GM18507 (cell line): ENCODE data around the gene NUCB1.
A peak's percentile ranks its signal among the peaks of the same experiment; 100 is the strongest.

ENCODE experiments used
- DNase-seq: peaks from one replicate; pipeline ENCODE4 v3.0.0; 2011; ENCODE audit warnings: low read depth; ENCODE audit not compliant: insufficient read length; ENCODE audit errors: extremely low spot score
- FAIRE-seq: peaks from 2 replicates; lab custom pipeline; 2011; peaks lifted over from hg19 to GRCh38; lab: Jason Lieb, UNC

NUCB1 gene

DNA sequence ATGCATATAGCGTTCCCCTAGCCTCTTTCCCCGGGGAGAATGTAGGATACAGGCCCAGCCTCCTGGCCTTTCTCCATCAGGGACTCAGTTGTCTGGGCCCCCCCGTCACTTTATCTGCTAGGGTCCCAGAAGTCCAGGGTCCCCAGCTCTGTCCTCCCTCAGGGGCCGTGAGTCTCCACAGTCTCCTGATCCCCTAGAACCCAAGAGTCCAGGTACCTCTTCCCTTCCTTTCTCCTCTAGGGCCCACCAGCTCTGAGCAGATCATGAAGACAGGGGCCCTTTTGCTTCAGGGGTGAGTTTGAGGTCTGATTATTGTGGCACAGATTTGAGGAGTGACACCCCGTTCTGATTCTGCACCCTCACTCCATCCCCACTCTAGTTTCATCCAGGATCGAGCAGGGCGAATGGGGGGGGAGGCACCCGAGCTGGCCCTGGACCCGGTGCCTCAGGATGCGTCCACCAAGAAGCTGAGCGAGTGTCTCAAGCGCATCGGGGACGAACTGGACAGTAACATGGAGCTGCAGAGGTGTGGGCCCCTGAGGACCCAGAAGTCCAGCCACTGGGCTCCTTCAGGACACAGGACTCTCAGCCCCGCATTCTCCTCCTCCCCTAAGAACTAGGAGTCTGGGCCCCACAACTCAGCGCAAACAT lies 55.3 kb downstream of the NUCB1 start:
- FAIRE-seq (no peak), DNase-seq (no peak)

DNA sequence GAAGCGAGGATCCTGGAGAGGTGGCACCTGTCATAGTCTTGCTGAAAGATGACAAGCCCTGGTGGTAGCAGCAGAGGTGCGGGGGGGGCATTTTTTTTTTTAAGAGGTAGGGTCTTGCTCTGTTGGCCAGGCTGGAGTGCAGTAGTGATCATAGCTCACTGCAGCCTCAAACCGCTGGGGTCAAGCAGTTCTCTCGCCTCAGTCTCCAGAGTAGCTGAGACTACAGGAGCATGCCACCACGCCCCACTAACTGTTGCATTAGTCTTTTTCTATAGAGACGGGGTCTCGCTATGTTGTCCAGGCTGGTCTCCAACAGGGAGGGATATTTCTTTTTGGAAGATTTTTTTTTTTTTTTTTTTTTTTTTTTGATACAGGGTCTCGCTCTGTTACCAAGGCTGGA lies 57.9 kb downstream of the NUCB1 start:
- no peak for DNase-seq
- no peak for FAIRE-seq

DNA sequence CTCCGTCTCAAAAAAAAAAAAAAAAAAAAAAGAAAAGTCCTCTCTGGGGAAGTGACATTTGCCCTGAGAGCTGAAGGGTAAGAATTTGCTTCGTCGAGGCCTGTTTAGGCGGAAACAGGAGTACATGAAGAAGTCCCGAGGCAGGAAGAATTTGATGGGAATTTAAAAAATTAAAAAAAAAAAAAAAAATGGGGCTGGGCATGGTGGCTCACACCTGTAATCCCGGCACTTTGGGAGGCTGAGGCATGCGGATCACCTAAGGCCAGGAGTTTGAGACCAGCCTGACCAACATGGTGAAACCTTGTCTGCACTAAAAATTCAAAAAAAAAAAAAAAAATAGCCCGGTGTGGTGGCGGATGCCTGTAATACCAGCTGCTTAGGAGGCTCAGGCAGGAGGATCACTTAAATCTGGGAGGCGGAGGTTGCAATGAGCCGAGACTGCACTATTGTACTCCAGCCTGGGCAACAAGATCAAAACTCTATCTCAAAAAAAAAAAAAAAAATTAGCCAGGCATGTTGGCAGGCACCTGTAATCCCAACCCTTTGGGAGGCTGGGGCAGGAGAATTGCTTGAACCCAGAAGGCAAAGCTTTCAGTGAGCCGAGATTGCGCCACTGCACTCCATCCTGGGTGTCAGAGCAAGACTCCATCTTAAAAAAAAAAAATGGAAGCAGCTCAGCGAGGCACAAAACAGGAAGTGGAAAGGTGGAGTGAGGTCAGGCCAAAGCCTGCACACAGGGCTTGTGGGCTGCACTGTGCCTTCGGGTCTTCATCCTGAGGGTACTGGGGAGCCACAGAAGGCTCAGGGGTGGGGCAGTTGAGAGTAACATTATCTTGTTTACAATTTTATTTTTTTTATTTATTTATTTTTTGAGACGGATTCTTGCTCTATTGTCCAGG lies 59.5 kb downstream of the NUCB1 start:
- FAIRE-seq (no peak), DNase-seq (no peak)

DNA sequence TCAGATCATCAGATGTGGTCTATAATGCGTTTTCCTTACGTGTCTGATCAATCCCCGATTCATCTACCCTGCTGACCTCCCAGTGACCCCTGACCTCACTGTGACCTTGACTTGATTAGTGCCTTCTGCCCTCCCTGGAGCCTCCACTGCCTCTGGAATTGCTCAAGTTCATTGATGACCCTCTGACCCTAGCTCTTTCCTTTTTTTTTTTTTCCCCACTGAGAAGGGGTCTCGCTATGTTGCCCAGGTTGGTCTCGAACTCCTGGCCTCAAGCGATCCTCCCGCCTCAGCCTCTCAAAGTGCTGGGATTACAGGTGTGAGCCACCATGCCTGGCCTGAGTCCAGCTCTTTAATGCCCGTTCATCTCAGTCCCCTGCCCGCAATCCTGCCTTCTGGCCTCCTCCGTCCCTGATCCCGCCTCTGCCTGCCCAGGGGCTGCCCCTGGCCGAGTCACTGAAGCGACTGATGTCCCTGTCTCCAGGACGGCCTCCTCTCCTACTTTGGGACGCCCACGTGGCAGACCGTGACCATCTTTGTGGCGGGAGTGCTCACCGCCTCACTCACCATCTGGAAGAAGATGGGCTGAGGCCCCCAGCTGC lies 61.0 kb downstream of the NUCB1 start:
- DNase-seq = no peak
- no peak for FAIRE-seq

DNA sequence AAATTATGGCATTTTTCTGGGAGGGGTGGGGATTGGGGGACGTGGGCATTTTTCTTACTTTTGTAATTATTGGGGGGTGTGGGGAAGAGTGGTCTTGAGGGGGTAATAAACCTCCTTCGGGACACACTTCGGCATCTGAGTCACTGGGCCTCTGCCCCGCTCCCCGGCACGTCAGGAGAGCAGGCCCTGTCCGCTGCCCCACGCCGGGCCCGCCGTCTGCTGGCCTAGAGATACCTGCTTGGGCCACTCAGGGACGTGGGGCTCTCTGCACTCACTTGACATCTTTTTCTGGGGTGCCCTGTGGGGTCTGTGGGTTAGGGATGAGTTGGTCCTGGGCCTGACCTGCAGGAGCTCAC lies 61.5 kb downstream of the NUCB1 start:
- DNase-seq = no peak
- no peak for FAIRE-seq

DNA sequence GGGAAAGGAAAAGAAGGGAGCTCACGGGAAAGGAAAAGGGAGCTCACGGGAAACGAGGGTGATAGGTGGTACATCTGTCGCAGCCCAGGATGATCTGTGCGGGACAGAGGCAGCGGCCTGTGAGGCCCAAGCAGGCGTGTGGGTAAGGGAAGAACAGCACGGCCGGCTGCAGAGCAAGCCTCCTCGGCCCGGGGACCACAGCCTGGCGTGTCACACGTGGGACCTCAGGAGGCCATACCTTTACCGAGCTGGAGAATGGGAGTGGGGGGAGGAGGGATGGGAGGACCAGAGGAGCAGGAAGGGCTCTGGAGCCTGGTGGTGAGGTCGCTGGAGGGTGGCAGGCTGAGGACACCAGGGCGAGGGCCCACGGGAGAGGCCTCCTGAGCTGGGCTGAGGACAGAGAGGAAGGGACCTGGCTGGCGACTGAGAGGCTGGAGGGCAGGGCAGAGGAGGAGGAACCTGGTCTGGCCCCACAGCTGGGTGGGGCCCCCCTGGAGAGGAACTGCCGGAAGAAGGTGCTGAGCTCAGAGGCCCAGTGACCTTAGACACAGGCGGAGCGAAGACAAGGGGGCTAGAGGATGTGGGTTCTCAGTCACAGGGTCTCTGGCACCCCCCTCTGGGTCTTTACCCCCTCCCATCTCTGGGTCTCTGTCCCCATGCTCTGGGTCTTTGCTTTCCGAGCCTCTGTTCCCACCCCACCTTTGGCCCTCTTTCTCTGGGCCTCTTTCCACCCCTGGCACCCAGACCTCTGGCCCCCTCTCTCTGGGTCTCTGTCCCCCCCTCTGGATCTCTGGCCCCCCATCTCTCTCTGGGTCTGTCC lies 62.1 kb downstream of the NUCB1 start:
- peak; percentile 91 for FAIRE-seq
- no peak for DNase-seq

DNA sequence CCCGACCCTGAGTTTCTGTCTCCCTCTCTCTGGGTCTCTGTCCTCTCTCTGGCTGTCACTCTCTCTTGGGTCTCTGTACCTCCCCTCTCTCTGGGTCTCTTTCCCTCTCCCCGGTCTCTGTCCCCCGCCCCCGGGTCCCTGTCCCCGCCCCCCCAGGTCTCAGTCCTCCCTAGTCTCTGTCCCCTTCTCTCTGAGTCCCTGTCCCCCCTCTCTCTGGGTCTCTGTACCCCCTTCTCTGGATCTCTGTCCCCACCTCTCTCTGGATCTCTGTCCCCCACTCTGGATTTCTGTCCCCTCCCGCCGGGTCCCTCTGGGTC lies 62.7 kb downstream of the NUCB1 start:
- no peak for FAIRE-seq
- DNase-seq = no peak

DNA sequence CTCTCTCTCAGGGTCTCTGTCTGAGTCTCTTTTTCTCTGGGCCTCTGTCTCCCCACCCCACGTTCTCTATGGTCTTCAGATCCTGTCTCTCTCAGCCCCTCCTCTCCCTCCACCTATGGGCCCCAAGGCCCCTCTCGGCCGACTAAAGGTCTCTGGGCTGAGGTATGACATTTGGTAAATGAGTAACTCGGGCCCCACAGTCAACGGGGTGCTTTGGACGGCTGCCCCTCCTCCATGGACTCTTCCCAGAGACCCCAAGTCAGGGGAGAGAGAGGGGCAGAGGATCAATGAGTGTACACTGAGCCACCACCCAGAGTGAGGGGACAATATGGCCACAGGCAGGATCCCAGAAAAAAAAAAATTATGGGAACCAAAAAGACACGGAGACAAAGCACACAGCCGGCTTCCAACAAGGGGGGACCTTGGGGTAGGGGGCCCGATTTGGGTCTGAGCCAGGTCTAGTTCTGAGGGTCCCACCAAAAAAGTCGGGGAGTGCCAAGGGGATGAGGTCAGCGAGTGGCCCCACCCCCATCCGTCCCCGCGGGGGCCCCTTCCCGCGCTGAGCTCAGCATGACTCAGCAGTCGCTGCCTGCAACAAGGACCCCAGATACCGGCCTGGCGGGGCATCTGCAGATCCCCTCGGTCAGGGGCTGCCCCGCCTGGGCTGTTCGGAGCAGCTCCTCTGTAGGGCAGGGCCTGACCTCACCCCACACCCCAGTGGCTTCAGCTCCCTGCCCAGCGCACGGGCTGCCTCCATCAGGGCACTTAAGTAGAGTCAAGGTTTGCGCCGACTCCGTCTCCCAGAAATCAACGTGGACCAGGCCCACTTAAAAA lies 63.5 kb downstream of the NUCB1 start:
- no peak for DNase-seq

DNA sequence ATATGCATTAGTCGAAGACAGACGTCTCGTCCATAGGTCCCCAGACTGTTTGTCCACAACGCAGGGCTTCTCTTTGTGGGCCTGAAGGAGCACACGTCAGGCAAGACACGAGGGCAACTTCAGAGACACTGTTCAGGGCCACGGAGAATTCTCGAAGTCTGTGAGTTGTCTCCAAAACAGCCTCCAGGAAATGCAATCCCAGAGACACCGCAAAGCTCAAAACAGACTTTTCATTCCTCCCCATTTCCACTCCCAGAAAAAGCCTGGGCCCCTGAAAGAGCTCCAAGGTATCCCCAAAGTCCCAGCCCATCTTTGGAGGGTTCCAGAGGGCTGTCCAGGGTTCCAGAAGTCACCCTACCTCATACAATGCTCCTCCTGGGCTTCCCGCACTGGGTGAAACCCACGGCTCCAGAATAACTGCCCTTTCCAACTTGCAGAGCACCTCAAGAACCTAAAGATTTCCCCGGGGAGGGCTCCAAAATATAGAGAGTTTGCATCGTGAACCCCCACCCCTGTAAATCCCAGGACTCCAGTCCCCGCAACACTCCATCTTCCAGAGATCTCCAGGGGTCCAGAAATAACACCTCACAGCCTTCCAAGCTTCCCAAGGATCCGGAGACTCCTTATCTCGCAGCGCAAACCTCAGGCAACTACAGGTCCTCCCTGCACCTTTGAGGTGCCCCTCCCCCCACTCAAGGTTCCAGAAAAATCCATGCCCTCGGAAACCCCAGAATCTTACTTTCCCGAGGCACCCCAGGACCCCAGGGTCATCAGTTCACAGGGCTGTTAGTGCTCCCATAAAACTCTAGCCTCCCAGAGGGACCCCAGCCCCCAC lies 64.3 kb downstream of the NUCB1 start:
- DNase-seq (no peak), FAIRE-seq (no peak)

More for the DNA sequence above, 63.5 kb downstream of the NUCB1 start:
- peak; percentile 91 for FAIRE-seq

GRCh38 chr19:48965040-48965805 lies 65.1 kb downstream of the NUCB1 start, which contains the start of gene FTL:
FTL (plus strand) TSS chr19:48965309; CDS start chr19:48965508, 199 bp downstream.
- FAIRE-seq = peak; percentile 97
- DNase-seq = peak; percentile 88

DNA sequence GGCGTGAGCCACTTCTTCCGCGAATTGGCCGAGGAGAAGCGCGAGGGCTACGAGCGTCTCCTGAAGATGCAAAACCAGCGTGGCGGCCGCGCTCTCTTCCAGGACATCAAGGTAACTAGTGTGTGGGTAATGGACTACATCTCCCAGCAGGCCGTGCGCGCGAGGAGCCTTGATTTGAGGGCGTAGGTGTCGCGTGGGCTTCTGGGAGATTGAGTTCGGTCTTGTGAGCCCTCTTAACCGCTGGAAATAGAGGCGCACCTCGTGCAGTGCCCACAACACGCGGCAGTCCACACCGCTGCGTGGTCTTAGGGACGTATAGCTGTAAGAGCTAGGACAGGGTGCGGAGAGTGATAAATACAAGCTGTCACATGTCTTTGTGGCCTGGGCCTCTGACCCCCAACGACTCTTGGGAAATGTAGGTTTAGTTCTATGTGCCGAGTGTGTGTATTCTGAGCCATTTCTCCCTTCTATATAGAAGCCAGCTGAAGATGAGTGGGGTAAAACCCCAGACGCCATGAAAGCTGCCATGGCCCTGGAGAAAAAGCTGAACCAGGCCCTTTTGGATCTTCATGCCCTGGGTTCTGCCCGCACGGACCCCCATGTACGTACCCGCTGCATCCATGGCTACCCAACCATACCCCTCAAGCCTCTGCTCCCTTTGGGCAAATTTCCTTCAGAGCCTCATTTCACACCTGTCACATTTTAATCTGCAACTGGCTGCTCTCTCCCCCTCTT lies 65.9 kb downstream of the NUCB1 start:
- no peak for DNase-seq
- FAIRE-seq = no peak

GRCh38 chr19:48966541-48967345 lies 66.6 kb downstream of the NUCB1 start:
- FAIRE-seq = no peak
- no peak for DNase-seq

DNA sequence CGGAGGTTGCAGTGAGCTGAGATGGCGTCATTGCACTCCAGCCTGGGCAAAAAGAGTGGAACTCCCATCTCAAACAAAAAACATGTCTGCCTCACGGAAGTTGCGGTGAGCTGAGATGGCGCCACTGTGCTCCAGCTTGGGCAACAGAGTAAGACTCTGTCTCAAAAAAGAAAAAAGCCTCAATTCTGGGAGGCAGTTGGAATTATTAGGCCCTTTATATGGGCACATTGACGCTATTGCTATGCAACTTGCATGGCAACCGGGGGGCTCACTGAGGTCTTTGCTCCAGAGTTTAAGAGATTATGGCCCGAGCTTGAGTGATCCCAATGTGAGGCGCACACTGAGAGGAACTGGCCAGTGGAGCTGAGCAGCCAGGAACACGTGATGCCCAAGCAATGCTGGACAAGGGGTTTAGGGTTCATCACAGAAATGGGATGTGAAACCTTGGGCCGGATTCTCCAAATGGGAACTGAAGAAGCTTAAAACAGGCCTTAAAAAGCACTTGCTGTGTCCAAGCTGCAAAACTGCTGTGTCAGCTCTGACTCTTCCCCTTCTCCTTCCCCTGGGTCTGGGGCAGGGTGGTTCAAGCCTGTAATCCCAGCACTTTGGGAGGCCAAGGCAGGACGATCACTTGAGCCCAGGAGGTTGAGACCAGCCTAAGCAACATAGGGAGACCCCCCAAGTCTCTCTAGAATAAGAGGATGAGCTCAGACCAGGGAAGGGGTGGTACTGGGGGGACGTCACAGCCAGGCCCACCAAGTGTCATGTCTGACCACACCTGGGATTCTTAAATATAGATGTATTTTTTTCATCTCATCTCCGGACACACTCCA lies 67.5 kb downstream of the NUCB1 start:
- DNase-seq = no peak
- FAIRE-seq = no peak

GRCh38 chr19:48968179-48968661 lies 68.1 kb downstream of the NUCB1 start:
- no peak for DNase-seq
- FAIRE-seq = no peak

- no peak for FAIRE-seq
- DNase-seq = no peak
Measured at GRCh38 chr19:48968813-48969218, 68.7 kb downstream of the NUCB1 start.
